Activated CD8-positive, alpha-beta memory T cell treated with anti-CD3 and anti-CD28 coated beads for 1 hour (primary cell): ENCODE measurements around the gene S100A7.

Experiments used
- DNase-seq, 2 donors: peaks; one replicate each; pipeline ENCODE4 v3.0.0-alpha.2; 2020; ENCODE audit warnings: low read depth in 1 of 2; ENCODE audit errors: extremely low read depth in 1 of 2

The S100A7 gene

DNA sequence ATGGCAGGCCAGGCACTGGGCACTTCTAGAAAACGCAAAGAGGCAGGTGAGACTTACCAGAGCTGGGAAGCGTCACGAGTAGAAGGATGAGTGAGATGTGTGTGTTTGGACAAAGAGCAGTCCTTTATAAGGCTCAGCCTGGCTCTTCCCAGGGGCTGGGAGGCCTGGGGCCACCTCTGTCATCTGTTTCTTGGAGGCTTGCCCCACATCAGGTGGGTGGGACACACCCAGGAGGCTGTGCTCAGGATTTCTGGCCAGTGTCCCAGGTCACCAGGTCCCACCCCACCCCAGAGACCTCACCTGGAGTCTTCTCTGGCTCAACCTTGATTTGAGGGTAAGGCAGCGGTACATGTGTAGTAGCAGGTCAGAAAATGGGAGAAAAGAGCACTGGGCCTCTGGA, at the start of gene S100A7:
TSS of gene S100A7 (minus strand) at position 101 of the 400 bp plus-strand sequence. CDS start 1,638 bp downstream, outside the sequence.
- no peak for DNase-seq

DNA sequence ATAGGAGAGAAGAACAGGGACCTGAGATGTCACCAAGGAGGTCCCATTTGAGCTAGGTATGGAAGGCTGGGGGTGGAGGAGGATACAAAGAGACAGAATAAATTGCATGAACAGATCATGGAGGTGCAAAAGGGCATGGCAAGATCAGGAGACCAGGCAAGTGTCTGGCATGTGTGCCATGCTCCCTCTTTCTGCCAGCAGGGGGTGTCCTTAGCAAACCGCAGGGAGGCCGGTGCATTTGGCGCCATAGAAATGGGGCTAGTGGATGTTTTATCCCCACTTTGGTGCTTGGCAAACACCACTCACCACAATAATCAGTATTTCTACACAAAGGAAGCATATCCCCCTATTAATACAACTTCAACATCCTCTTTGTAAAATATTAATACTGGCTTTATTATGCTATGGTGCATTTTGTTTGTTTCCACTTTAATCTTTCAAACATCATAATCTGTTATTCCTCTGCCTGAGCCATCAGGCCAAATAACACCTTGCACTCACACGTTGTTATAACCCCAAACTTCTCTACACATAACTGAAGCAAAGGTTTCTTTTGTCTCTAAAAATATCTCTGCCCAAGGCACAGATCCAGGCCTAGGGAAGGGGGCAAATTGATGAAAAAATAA, 49.4 kb upstream of the S100A7 start:
- DNase-seq = peak; percentile 28 to 41

DNA sequence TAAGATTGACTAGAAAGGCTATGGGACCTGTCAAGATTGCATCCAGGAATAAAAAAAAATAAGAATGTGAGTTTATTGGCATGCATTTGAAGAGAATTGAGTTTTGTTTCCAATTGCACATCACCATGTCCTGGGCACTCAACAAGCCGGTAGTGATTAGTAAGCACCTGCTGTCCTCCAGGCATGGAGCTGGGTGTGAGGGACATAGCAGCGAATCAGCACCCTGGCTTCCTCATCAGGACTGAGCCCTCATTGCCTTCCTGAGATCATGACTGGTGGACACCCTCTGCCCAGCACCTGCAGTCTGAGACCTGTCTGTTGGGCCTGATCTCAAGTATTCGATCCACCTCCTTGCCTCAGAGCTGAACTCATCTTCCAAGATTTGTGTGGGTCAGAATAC, 48.6 kb upstream of the S100A7 start:
- DNase-seq = no peak

DNA sequence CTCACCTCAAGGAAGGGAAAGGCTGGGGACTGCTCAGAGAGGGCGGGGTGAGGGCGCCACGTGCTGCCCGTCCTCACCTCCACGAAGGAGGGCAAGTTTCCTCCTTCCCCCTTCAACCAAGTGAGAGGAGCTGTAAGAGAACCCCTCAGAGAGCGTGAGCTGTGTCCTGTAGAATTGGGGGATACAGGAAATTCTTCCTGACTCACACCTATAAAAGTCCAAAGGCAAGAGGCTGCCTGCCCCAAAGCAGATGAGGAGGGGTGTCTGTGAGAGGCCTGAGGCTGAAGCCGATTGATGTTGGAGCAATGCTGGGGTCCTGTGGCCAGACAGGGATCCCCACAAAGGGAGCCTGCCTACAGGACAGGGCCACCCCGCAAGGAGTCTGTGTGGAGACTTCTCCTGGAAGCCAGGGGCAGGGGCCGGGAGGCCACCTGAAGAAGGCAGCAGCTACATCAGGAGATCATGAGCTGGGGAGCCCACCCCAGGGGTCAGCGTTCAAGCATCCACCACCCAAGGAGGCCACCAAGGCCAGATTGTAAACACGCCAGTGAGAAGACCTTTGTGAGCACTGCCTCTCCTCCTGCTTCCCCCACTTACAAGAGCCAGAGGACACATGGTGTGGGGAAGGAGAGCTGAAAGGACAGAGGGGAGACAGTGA, 47.6 kb upstream of the S100A7 start:
- DNase-seq = no peak

DNA sequence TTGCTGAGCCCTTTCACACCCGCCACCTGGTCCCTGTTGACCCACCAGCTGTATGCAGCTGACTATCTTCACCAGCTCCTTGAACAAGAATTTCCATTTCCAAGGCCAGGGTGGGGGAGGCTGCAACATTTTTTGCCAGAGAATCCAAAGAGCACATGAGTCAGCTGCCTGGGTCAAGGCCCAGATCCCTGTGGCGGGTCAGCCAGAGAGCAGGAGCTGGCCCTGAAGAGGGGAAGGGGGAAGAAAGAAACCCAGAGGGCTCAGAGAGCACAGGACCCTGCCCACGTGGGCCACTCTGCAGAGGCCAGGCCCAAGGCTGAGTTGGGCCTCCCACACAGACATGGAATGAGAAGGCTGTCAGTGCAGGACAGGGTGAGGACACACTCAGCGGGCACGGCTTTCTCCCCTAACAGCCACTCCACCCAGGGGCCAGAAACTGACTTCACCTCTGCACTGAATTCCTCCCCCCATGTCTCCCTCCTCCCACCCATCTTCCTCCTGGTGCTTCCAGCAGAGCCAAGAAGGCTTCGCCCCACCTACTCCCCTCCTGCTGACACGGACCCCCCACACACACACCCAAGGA, 46.5 kb upstream of the S100A7 start:
- no peak for DNase-seq

DNA sequence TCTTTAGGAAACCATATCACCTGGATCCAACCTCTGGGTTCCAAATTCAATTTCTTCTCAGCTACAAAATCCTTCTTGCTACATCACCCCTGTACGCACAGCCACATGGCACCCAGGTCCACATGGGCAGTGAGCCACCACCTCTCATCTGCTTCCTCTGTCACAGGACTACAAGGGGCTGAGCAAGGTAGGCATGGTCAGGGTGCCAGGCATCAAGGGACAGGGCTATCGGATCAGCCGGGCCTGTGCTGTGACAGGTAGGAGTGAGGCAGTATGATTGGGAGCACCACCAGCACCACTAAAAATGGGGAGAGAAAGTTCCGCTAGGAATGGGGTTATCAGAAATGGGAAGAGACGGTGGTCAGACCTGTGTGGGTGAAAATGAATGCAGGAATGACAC, 45.9 kb upstream of the S100A7 start:
- no peak for DNase-seq

DNA sequence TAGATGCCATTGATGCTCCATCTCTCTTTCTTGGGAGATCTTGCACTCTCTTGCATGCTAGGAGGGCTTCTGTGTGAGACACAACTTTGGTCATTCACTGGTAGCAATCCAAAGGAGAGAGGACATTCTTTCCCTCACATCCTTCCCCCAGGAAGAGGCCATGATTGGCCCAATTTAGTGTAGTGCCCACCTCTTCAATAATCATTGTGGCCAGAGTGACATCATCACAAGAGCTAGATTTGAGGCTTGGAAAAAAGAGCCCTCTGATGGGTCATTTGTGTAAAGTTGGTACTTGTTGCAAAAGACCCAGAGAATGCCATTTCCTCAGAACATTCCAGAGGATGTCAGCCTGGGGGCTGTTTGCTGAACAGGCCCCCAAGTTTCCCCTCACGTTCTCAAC, 45.1 kb upstream of the S100A7 start:
- no peak for DNase-seq

DNA sequence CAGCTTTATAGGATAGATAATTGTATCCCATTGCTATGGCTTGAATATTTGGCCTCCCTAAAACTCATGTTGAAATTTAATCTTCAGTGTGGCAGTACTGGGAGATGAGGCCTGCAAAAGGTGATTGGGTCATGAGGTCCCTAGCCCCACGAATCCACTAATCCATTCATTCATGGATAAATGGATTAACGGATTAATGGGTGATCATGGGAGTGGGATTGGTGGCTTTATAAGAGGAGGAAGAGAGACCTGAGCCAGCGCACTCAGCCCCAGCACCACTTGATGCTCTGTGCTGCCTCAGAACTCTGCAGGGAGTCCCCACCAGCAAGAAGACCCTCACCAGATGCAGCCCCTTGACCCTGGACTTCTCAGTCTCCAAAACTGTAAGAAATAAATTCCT, 43.3 kb upstream of the S100A7 start:
- no peak for DNase-seq

DNA sequence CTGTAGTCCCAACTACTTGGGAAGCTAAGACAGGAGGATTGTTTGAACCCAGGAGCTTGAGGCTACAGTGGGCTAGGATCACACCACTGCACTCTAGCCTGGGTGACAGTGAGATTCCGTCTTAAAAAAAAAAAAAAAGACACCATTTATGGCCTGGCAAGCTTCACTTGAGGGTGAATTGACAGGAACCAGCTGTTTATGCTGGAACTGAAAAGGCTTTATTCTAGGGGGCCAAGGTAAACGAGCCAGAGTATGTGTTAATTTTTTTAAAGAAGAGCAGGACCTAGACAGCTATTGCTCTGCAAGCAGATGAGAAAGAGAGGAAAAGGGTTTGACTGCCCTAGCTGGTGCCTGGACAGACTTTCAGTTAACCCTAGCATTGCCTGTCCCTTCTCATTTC, 38.3 kb upstream of the S100A7 start:
- DNase-seq = no peak

DNA sequence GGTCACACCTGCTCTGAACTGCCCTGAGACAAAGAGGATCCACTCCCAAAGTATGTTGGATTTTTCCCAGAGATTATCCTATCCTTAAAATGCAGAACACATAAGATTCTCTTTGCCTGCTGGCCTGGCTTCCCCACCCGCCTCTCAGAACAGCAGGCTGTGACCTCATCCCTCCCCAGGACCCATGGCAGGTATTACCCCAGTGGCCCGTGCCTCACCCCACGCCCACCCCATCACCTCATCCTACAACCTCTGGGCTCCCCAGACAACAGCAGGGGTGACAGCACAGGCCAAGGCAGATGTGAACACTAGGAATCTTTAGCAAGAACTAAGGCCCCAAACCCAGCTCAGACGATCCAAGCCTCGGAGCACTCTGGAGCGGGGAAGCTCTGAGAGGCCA, 35.1 kb upstream of the S100A7 start:
- DNase-seq = no peak

DNA sequence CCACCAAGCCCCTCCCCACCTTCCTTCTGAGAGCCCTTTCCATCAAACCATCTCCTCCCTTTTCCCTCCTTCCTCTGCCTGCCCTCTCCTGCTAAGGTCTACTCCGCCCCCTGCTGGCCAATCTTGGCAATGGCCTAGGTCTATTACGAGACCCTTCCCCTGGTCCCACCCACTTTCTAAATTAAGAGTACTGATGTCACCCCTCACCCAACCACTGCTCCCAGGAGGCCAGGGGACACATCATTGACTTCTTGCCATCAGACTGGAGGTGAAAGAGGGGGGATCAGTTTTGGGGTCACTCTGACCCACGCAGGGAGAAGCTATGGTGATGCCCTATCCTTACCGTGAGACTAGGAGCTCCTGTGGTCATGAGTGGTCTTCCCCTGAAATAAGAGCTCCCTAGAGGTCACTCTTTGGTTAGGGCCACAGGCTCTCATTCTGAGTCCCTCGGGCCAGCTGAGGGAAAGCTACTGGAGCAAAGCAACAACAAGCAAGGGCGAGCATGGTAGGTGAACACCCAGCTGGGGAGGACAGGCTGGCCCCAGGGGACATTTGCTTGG, 34.6 kb upstream of the S100A7 start:
- DNase-seq = peak; percentile 25 to 64

DNA sequence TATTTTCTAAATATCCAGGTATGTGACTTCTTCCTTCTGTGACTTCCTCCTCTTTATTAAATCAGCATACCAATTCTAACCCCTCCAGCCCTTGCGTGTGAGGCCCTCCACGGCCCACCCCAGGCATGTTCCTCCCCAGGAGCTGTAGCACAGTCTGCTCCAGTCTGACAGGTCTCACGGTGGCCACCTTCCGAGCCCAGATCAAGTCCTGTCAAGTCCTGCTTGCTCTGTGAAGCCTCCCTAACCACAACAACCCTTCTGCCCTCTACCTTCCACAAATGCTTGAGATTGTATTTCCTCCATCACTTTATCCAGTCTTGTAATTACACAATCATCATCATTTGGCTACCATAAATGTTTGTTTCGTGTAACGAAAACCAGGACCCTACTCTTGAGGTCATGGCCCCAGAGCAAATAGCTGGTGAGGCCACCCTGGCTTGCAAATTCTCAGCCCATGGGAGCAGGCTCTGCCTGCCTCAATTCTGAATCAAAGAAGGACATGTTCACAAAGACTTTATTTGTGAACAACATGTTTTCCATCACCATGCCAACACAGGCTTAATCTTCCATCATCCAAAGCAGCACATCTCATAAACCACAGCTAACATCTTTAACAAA, 33.0 kb upstream of the S100A7 start:
- no peak for DNase-seq

DNA sequence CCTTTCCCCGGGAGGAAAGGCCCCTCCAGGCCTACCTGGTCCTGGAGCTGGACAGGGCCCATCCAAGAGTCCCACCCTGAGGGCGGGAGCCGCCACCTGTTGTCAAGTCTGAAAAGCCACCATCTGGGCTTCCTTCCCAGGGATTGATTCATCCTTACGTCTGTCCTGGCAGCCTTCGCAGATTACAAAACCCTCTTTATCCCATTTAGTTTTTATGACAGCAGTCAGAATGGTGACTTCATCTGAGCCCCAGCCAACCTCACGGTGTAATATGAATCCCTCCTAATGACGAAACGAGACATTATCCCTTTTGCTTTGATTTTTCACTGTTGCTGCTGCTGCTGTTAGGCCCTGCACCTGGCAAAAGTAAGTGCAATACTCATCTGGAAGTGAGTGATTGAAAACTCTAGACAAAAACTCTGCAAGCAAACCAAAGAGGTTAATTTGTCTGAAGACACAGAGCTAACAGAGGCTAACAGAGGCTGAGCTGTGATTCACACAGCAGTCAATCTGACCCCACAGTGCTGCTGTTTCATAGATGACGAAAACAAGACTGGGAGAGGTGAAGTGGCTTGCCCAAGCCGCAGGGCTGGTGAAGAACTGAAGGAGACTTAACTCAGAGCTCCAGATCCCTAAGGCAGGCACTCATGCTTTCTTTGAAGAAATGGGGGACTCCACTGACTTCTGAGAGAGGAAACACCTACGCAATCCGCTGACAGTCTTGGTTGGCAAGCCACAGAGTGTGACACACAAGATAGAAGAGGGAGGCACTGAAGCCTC, 30.0 kb upstream of the S100A7 start:
- DNase-seq = no peak

DNA sequence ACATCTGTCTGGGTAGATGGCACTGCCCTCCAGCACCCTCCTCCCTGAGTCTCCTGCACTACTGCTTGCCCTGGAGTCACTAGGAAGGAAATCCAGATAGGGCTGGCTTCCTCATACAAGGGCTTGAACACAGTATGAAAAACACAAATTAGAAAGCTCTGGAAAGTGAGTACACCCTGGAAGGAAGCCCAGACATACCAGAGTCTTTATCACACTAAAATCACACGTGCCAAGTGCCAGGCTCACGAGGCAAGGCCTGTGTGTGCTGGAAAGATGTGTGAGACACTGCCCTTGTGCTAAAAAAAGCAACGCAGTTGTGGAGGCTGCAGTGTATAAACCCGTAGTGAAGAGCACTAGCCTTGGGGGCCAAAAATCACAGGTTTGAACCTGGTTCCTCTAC, 28.3 kb upstream of the S100A7 start:
- DNase-seq = no peak

DNA sequence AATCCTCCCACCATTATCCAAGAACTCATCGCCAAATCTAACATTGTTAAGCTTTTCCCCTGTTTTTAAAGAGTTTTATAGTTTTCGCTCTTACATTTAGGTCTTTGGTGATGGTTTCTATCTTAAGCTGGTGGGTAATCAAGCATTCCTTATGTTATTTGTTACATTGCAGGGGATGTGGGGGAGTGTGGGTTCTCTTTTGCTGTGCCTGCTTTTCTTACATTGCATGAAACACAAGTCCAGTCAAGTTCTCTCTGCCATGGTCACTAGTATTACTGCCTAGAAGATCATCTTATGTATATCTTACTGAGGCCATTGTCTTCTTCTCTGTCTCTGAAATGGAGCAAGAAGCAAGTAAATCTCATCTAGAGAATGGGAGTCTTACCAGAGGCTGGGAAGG, 27.3 kb upstream of the S100A7 start:
- DNase-seq = no peak

DNA sequence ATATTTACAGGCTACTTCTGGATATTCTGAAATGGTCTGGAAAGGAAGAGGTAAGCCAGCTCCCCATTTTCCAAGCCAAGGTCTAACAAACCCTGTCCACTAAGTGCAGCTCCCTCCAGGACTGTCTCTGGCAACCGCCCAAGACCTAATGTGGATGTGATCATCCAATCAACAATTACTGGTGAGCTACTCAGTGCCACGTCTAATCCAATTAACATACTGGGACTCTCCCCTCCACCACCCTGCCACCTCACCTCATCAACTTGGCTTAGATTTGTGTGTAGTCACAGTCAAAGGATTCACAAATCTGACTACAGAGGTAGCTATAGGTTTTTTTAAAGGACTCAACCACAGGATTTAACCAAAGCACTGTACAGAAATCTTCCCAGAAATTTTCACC, 25.4 kb upstream of the S100A7 start:
- DNase-seq = no peak

DNA sequence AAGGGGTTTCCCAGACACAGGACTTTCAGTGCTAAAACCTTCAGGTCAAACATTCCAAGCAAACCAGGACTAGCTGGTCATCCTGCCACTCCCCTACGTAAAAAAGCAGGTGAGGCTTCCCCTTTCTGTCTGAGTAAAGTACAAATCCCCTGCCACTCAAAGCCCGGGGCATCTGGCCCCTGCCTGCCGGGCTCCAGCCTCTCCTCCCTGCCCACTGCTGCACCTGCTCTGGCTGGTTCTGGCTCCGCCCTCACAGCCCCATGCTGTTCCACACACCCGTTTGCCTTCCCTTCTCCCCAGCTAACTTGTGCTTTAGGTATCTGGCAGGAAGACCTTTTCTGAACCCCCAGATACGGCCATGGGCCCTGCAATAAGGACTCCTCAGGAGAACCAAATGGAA, 23.3 kb upstream of the S100A7 start:
- DNase-seq = no peak

DNA sequence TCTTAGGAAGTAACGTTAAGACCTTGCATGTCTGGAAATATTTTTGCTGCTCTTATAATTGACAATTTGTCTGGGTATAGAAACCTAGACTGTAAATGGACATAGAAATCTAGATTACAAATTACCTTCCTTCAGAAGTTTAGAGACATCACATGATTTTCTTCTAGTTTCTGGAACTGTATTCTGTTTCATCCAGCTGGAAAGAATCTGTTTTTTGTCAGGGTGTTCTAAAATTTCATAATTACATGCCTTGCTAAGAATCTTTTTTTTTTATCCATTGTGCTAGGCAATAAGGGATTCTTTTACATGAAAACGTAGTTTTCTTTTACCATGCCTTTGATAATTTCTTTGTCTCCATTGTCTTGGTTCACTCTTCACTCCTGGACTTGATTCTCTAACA, 20.7 kb upstream of the S100A7 start:
- no peak for DNase-seq

DNA sequence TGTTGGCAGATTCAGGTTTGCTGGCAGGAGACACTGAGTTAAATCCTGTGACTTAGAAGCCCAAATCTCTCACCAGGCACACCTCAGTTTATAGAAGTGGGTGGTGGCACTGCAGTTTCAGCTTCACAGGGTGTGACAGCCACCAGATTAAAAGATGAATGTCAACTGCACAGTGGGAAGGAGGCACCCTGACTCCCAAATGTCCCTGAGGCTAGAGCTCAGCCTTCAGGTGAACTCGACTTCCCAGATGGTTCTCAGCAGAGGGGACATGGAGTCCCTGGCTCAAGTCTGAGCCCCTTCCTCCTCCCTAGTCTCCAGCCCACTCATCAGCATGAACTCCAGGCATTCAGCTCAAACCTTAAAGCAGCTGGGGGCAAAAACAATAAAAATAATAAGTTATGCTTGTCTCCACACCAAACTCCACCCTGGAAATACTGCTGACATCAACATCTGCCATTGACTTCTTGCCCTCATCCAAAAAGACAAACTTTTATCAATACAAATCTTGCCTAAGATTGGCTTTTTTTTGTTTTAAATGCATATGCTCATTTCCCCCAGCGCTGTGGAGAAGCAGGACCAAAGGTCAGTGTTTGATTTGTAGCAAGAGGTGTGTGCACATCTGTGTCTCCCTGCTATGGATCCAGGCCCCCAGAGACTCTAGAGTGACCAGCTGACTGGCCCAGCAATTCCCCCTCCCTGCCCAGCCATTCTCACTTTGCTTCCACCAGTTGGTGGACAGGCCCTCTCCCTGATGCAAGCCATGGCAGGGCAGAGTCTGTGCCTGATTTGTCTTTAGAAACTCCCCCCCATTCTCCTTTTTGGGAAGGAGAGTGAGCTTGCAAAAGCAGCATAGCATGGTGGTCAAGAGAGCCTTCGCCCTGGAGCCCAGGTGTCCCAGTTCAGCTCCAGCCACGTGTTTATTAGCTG, 18.5 kb upstream of the S100A7 start:
- DNase-seq = no peak
